Choroid plexus epithelial cell (primary cell): ENCODE data around the gene TYSND1.
"Not testable (repeated sequence)": the region's sequence is repeated elsewhere in the genome, so short reads cannot be mapped to it uniquely, and the experiment has no call there.

Experiments used
- DNase-seq: peaks from one replicate; pipeline ENCODE4 v3.0.0-alpha.2; 2010; ENCODE audit warnings: low read depth
- H3K4me3 ChIP-seq: 2 replicates; pipeline ENCODE4 v1.5.1; 2011; ENCODE audit warnings: low read depth, mild to moderate bottlenecking, control low read depth, low read length, moderate library complexity
- CTCF ChIP-seq: conservative IDR thresholded peaks from 2 replicates; pipeline ENCODE4 v1.5.1; 2011; ENCODE audit warnings: low read depth, mild to moderate bottlenecking, control low read depth, inconsistent platforms, low read length, moderate library complexity

The TYSND1 gene

DNA sequence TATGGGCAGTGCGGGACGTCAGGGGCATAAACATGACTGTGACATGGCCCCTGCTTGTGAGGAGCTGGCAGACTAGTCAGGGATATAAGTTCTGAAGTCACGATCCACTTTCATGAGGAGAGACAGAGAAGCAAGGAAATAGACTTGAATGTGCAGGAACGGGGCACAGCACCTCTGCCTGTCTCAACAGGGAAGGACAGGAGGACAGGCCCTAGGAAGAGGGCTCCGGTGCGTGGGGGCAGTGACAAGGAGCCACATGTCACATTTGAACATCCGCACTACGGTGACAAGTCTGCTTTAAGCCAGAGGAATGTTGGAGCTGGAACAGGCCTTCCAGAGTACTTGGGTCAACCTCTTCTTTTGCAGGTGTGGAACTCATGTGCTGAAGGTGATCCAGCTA, 43.6 kb upstream of the TYSND1 start:
- DNase-seq, result no peak
- TF ChIP-seq CTCF, result no peak
- H3K4me3 ChIP-seq, result no peak overlapping the region

DNA sequence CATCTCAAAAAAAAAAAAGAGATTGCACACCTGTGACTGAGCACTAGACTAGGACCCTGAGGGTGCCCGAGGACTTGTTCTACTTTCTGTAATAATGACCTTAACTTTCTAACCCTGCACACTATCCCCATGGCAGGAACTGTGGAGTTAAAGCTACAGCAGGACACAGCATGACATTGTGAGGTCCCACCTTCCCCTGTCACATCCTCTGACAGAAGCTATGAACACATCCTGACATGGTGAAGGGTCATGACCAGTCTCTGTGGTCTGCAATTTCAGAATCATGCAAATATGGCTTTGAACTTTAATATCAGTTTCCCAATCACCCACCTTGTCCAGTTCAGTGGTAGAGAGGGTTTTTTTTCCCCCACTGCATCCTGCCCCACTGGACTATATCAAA, 42.3 kb upstream of the TYSND1 start:
- TF ChIP-seq CTCF, result no peak
- H3K4me3 ChIP-seq, result no peak overlapping the region
- no peak for DNase-seq

GRCh38 chr10:70186571-70186970, 40.1 kb upstream of the TYSND1 start:
- TF ChIP-seq CTCF, result no peak
- no peak overlapping the region for H3K4me3 ChIP-seq
- no peak for DNase-seq

DNA sequence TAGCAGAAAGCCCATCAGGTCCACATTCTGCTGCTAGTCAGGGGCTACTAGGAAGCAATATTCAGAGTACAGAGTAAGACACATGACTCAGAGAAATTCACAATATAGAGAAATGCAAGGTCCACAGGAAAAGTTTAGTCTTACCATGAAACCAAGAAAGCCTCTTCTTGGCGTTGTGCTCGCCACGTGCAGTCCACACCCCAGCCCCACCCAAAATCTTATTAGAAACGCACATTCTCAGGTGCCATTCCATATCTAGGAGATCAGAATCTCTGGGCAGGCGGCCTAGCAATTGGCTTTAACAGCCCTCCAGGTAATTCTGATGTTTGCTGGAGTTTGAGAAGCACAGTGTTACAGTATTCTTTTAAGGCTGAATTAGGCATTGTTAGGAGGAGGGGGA, 39.6 kb upstream of the TYSND1 start:
- H3K4me3 ChIP-seq, result no peak overlapping the region
- DNase-seq, result no peak
- TF ChIP-seq CTCF, result no peak

GRCh38 chr10:70183304-70183703, 36.8 kb upstream of the TYSND1 start:
- no peak for DNase-seq
- no peak overlapping the region for H3K4me3 ChIP-seq
- TF ChIP-seq CTCF, result no peak

GRCh38 chr10:70179209-70179608, 32.7 kb upstream of the TYSND1 start:
- DNase-seq, H3K4me3 ChIP-seq: not testable (repeated sequence)

GRCh38 chr10:70178139-70178725, 31.7 kb upstream of the TYSND1 start:
- DNase-seq, result no peak
- H3K4me3 ChIP-seq, result no peak overlapping the region
- no peak for TF ChIP-seq CTCF
